ENCODE data around the gene ALDH4A1.
A peak's percentile ranks its signal among the peaks of the same experiment; 100 is the strongest.

Gene ALDH4A1

DNA sequence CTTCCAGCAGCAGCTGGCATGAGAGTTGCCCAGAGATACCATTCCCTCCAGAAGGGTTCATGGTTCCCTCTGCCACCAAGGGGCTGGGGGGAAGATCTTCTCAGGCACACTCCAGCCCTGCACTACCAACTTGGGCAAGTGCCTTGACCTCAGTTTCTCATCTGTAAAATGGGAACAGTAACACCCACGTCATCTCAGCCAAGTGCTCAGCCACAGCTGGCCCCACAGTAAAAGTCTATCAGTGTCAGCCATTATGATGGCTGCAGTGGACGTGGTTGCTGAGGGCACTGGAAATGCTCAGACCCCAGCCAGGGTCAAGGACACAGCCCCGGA is 26.6 kb downstream of the ALDH4A1 start:
- DNase-seq, result no peak
- TF ChIP-seq CTCF (IDR thresholded peaks at IDR 0.05; ENCODE audit: low read depth, low read length), result no peak
- Histone ChIP-seq H3K27me3 (no peaks in the 10 kb centered on the region), H3K9me3 (no peaks in the 10 kb centered on the region), H3K4me3 (ENCODE audit: low read depth, low read length) (no peak overlapping the region), H3K4me1 (0 out of 2 replicates have a peak, but pooled peaks cover 2% of the 10 kb centered on the region), H3K36me3 (no peaks in the 10 kb centered on the region)

DNA sequence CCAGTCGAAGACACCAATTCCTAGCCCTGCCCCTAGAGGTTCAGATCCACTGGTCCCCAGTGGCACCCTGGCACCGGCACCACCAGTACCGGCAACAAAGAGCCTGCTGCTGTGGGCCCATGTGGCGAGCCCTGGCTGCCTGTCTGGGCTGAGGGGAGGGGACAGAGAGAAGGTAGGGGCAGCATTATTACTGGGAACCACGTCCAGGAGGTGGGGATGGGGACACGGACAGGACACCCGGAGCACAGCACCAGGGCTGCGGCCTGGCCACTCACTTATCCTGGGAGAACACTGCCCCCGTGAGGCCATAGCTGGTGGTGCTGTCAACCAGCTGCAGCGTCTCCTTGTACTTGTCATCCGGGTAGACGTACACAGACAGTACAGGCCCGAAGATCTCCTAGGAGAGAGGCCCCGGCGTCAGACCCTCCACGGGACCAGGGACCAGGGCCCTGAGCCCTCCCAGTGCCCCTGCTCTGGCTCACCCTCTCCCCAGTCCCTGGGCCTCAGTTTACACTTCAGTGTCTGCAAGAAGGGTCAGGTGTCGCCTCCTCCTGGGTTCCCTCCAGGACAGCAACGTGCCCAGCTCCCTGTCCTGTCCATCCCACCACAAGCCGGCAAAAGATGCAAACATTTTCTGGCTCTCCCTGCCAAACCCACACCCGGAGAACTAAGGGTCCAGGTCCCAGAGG is 27.1 kb downstream of the ALDH4A1 start:
- Histone ChIP-seq H3K27me3 (no peaks in the 10 kb centered on the region), H3K36me3 (no peaks in the 10 kb centered on the region), H3K4me1 (no peaks in the 10 kb centered on the region), H3K4me3 (ENCODE audit: low read depth, low read length) (no peak overlapping the region), H3K9me3 (no peaks in the 10 kb centered on the region)
- DNase-seq, result peak; percentile 80
- peak; percentile 72 for TF ChIP-seq CTCF (IDR thresholded peaks at IDR 0.05; ENCODE audit: low read depth, low read length)

GRCh38 chr1:18874600-18874999 is 27.8 kb downstream of the ALDH4A1 start:
- DNase-seq, result no peak
- Histone ChIP-seq H3K9me3 (no peaks in the 10 kb centered on the region), H3K4me3 (ENCODE audit: low read depth, low read length) (no peak overlapping the region), H3K4me1 (no peaks in the 10 kb centered on the region), H3K36me3 (no peaks in the 10 kb centered on the region), H3K27me3 (no peaks in the 10 kb centered on the region)
- no peak for TF ChIP-seq CTCF (IDR thresholded peaks at IDR 0.05; ENCODE audit: low read depth, low read length)

DNA sequence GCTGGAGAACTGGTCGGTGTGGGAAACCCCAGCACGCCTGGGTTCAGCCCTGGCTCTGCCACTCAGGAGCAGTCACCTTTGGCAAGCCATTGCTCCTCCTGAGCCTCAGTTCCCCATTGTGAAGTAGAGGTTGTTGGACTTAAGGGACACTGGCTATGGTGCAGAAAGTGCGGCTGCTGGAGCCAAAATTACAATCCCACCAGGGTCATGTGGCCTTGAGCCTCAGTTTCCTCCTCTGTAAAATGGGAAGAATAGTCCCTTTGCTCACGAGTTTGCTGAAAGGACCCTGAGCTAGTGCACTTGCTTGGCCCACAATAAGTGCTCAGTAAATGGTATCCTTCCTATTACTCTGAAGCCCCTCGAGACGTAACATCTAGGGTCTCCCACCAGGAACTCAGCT is 28.3 kb downstream of the ALDH4A1 start:
- H3K4me1 ChIP-seq, result no peaks in the 10 kb centered on the region
- no peak for DNase-seq
- H3K9me3 ChIP-seq, result no peaks in the 10 kb centered on the region
- no peak for TF ChIP-seq CTCF (IDR thresholded peaks at IDR 0.05; ENCODE audit: low read depth, low read length)
- H3K27me3 ChIP-seq, result no peaks in the 10 kb centered on the region
- no peaks in the 10 kb centered on the region for H3K36me3 ChIP-seq
- H3K4me3 ChIP-seq (ENCODE audit: low read depth, low read length), result no peak overlapping the region

DNA sequence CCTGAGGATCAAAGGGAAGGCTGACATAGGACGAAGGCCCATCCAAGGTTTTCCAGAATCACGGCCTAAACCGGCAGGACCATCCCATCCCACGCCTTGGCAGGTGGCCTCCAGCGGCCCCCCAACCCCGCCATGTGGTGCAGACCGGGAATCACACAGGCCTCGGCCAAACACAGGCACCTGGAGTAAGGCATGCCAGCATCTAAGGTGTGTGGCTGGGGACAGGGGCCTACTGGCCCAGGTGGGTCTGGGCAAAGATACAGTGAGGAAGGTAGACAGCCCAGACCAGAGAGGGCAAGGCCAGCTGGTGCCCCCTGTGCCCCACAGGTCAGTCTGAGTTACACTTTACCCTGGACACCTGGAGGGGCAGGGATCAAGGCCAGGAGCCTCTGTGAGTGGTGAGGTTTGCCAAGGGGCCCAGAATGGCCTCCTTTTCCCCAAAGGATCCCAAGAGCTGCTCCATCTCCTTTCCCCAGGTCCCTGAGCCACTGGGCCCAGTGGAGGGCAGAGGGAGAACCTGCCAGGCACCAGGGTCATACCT is 30.2 kb downstream of the ALDH4A1 start:
- H3K27me3 ChIP-seq, result no peaks in the 10 kb centered on the region
- H3K36me3 ChIP-seq, result no peaks in the 10 kb centered on the region
- no peaks in the 10 kb centered on the region for H3K9me3 ChIP-seq
- no peak for DNase-seq
- no peak overlapping the region for H3K4me3 ChIP-seq (ENCODE audit: low read depth, low read length)
- no peak for TF ChIP-seq CTCF (IDR thresholded peaks at IDR 0.05; ENCODE audit: low read depth, low read length)
- H3K4me1 ChIP-seq, result no peaks in the 10 kb centered on the region

GRCh38 chr1:18871401-18872070 is 30.8 kb downstream of the ALDH4A1 start:
- Histone ChIP-seq H3K9me3 (no peaks in the 10 kb centered on the region), H3K27me3 (no peaks in the 10 kb centered on the region), H3K4me3 (ENCODE audit: low read depth, low read length) (no peak overlapping the region), H3K36me3 (no peaks in the 10 kb centered on the region), H3K4me1 (no peaks in the 10 kb centered on the region)
- TF ChIP-seq CTCF (IDR thresholded peaks at IDR 0.05; ENCODE audit: low read depth, low read length), result no peak
- no peak for DNase-seq

All from BE2C (cell line).